Vagina (tissue), 2 donors: ENCODE measurements around the gene TSPAN13.

Experiments used
- POLR2A ChIP-seq, 2 donors: fragments of 450-650 bp; IDR thresholded peaks; one replicate each; pipeline ENCODE4 v1.6.1; 2017; ENCODE audit warnings: antibody characterized with exemption in 2 of 2, mild to moderate bottlenecking in 2 of 2, moderate library complexity in 2 of 2
- TF ChIP-seq, protein P1 (sequence below), 3 experiments: fragments of 450-650 bp in 2 of 3; fragments of 200-600 bp in 1 of 3; sonication (generic) in 1 of 3; IDR thresholded peaks; one replicate each; pipeline ENCODE4 v1.5.1; 2017 to 2019; ENCODE audit warnings: antibody characterized with exemption in 3 of 3, mild to moderate bottlenecking in 2 of 3, moderate library complexity in 2 of 3

DNA sequence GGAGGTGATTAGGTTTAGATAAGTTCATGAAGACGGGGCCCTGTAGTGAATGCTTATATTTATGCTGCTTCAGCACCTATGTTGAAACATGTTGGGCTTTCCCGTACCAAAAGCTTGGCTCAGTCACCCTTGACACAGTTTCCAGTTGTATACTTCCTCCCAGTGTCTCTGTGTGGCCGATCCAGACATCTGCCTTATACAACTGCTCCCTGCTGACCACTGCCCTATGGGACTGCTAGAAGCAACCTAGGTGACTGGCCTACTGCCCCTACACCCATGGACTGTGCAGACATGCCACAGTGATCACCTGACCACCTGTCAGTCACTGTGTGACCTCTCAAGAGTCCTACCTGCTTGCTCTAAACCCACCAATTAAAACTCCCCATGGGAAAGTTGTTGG is 22.6 kb upstream of the TSPAN13 start:
- TF ChIP-seq, protein P1, sequence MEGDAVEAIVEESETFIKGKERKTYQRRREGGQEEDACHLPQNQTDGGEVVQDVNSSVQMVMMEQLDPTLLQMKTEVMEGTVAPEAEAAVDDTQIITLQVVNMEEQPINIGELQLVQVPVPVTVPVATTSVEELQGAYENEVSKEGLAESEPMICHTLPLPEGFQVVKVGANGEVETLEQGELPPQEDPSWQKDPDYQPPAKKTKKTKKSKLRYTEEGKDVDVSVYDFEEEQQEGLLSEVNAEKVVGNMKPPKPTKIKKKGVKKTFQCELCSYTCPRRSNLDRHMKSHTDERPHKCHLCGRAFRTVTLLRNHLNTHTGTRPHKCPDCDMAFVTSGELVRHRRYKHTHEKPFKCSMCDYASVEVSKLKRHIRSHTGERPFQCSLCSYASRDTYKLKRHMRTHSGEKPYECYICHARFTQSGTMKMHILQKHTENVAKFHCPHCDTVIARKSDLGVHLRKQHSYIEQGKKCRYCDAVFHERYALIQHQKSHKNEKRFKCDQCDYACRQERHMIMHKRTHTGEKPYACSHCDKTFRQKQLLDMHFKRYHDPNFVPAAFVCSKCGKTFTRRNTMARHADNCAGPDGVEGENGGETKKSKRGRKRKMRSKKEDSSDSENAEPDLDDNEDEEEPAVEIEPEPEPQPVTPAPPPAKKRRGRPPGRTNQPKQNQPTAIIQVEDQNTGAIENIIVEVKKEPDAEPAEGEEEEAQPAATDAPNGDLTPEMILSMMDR (IDR thresholded peaks at IDR 0.05), result no peak
- TF ChIP-seq POLR2A (IDR thresholded peaks at IDR 0.05), result no peak
